ENCODE data around the gene ACAA2. TPM values are rescaled to one million over a fixed set of nuclear protein-coding genes. Genes with fewer than 3 reads are reported as not detected.
A peak's percentile ranks its signal among the peaks of the same experiment; 100 is the strongest.

Gene ACAA2
- polyA plus RNA-seq, 2 of the 4 experiments (the other 2 are of a cell fraction), result 30.9 to 47.5 TPM

GRCh38 chr18:49749563-49749962 is 63.8 kb downstream of the ACAA2 start:
- H3K4me2 ChIP-seq, result no peak overlapping the region
- WGBS (ENCODE audit: missing lambda C conversion rate), result 52% methylated on average over 8 of the region's 8 CpGs
- FAIRE-seq (no peak), DNase-seq (ENCODE audit: low read depth in 1 of 2, low spot score in 1 of 2) (no peak), ATAC-seq (no peak)
- TF ChIP-seq EP300 (IDR thresholded peaks at IDR 0.05) (no peak), SMC3 (IDR thresholded peaks at IDR 0.05) (no peak), HOXA7 (CRISPR knock-in tag; IDR thresholded peaks at IDR 0.05) (no peak), TP53 (CRISPR knock-in tag; IDR thresholded peaks at IDR 0.05) (no peak), MAX (IDR thresholded peaks at IDR 0.05) (no peak), HOXB5 (CRISPR knock-in tag; IDR thresholded peaks at IDR 0.05) (no peak)
- no peaks in the 10 kb centered on the region for H3K9me3 ChIP-seq
- no peak overlapping the region for H3K4me3 ChIP-seq
- POLR2A ChIA-PET, result no interaction called here
- H3K27ac ChIP-seq, result no peak overlapping the region
- CTCF ChIA-PET, result interaction anchor here (1.1 to 1.3 kb wide), 3 partner anchors 13 to 18 kb away, joined by 3 to 5 read pairs (median 3); no protein-coding TSS in a partner anchor
- H3K4me1 ChIP-seq, result no peaks in the 10 kb centered on the region

- peak in 1 of 2 experiments; percentile 38; a peak in 1 of 6 replicates for ATAC-seq
- Histone ChIP-seq H3K4me3 (no peak overlapping the region), H3K4me2 (no peak overlapping the region), H3K4me1 (no peaks in the 10 kb centered on the region), H3K27ac (no peak overlapping the region), H3K9me3 (no peaks in the 10 kb centered on the region)
- FAIRE-seq, result no peak
- WGBS (ENCODE audit: missing lambda C conversion rate), result 29% methylated on average over 5 of the region's 5 CpGs
- ChIA-PET POLR2A (no interaction called here), CTCF (no interaction called here)
- no peak for DNase-seq (ENCODE audit: low read depth in 1 of 2, low spot score in 1 of 2)
- TF ChIP-seq GATA3 (IDR thresholded peaks at IDR 0.05; ENCODE audit: borderline replicate concordance), result no peak
- no peak for TF ChIP-seq RAD21 (conservative IDR thresholded peaks at IDR 0.05 in 1 of 2, IDR thresholded peaks at IDR 0.05 in 1 of 2)
- TF ChIP-seq ZFP36 (IDR thresholded peaks at IDR 0.05; ENCODE audit: borderline replicate concordance, partially characterized antibody), result no peak
- TF ChIP-seq RCOR1 (IDR thresholded peaks at IDR 0.05; ENCODE audit: low read depth, low read length), result no peak
- TF ChIP-seq CHD4 (IDR thresholded peaks at IDR 0.05; ENCODE audit: borderline replicate concordance), result no peak
- no peak for TF ChIP-seq SMC3 (IDR thresholded peaks at IDR 0.05)
- TF ChIP-seq FOXS1 (CRISPR knock-in tag; IDR thresholded peaks at IDR 0.05), result no peak
- no peak for TF ChIP-seq ZNF302 (CRISPR knock-in tag; IDR thresholded peaks at IDR 0.05)
- TF ChIP-seq TP53 (CRISPR knock-in tag; IDR thresholded peaks at IDR 0.05), result no peak
- TF ChIP-seq ATOH8 (CRISPR knock-in tag; IDR thresholded peaks at IDR 0.05; ENCODE audit: low read depth), result no peak
- no peak for TF ChIP-seq HOXA7 (CRISPR knock-in tag; IDR thresholded peaks at IDR 0.05)
- no peak for TF ChIP-seq ELK1 (IDR thresholded peaks at IDR 0.05; ENCODE audit: low read depth, low read length)
- no peak for TF ChIP-seq MAZ (IDR thresholded peaks at IDR 0.05; ENCODE audit: borderline replicate concordance, low read depth, low read length)
- no peak for TF ChIP-seq POLR2A (IDR thresholded peaks at IDR 0.05; ENCODE audit: low read length)
- no peak for TF ChIP-seq EP300 (IDR thresholded peaks at IDR 0.05)
These were observed 65.5 kb downstream of the ACAA2 start for GRCh38 chr18:49747876-49748275.

GRCh38 chr18:49745045-49746014 is 68.0 kb downstream of the ACAA2 start:
- Histone ChIP-seq H3K27ac (no peak overlapping the region), H3K4me2 (no peak overlapping the region), H3K4me3 (no peak overlapping the region), H3K4me1 (no peaks in the 10 kb centered on the region), H3K9me3 (no peaks in the 10 kb centered on the region)
- ATAC-seq (no peak), DNase-seq (ENCODE audit: low read depth in 1 of 2, low spot score in 1 of 2) (no peak), FAIRE-seq (no peak)
- ChIA-PET CTCF (no interaction called here), POLR2A (no interaction called here)
- TF ChIP-seq PBX3 (IDR thresholded peaks at IDR 0.05), result no peak
- TF ChIP-seq CBX8 (IDR thresholded peaks at IDR 0.05), result no peak
- no peak for TF ChIP-seq EHF (CRISPR knock-in tag; IDR thresholded peaks at IDR 0.05)
- 83% methylated on average over 10 of the region's 11 CpGs for WGBS (ENCODE audit: missing lambda C conversion rate)

Data from A549 (cell line).